Gastroesophageal sphincter (tissue), 4 donors: ENCODE results near the gene NEDD1. TPM values are rescaled to one million over a fixed set of nuclear protein-coding genes. Genes with fewer than 3 reads are reported as not detected.

Experiments
- ATAC-seq: fragments of 150-250 bp; one replicate; pipeline ENCODE4 v1.9.1; 2016; ENCODE audit warnings: mild to moderate bottlenecking, moderate library complexity
- H3K27ac ChIP-seq, 4 donors: fragments of 200-600 bp; sonication (generic) in 3 of 4; 1 replicate in 3 of 4; 2 replicates in 1 of 4; pipeline ENCODE4 v1.5.1; 2016 to 2019
- H3K27me3 ChIP-seq: fragments of 200-600 bp; sonication (generic); one replicate; pipeline ENCODE4 v1.5.1; 2019
- H3K36me3 ChIP-seq, 2 donors: fragments of 200-600 bp; sonication (generic); one replicate each; pipeline ENCODE4 v1.5.1; 2019; ENCODE audit warnings: control low read depth in 1 of 2
- H3K4me1 ChIP-seq, 3 donors: fragments of 200-600 bp; sonication (generic); 1 replicate in 2 of 3; 2 replicates in 1 of 3; pipeline ENCODE4 v1.5.1; 2016 to 2019; ENCODE audit warnings: control low read depth in 2 of 3
- H3K4me3 ChIP-seq, 2 donors: fragments of 200-600 bp; sonication (generic); one replicate each; pipeline ENCODE4 v1.5.1; 2019; ENCODE audit warnings: mild to moderate bottlenecking in 1 of 2, moderate library complexity in 1 of 2
- H3K9me3 ChIP-seq, 3 donors: fragments of 200-600 bp; sonication (generic); one replicate each; pipeline ENCODE4 v1.5.1; 2017 to 2019; ENCODE audit warnings: control low read depth in 2 of 3
- CTCF ChIP-seq, 4 experiments: fragments of 200-600 bp in 2 of 4; fragments of 450-650 bp in 2 of 4; sonication (generic) in 1 of 4; IDR thresholded peaks; one replicate each; pipeline ENCODE4 v1.5.1; 2017 to 2019; ENCODE audit warnings: antibody characterized with exemption in 4 of 4, mild to moderate bottlenecking in 2 of 4, moderate library complexity in 2 of 4
- EP300 ChIP-seq: sonication (generic); formaldehyde crosslinking; IDR thresholded peaks from one replicate; pipeline ENCODE4 v1.6.1; 2017; ENCODE audit warnings: antibody characterized with exemption, mild to moderate bottlenecking
- POLR2A ChIP-seq, 2 donors: fragments of 450-650 bp; IDR thresholded peaks; one replicate each; pipeline ENCODE4 v1.6.1; 2017; ENCODE audit warnings: antibody characterized with exemption in 2 of 2, mild to moderate bottlenecking in 2 of 2, moderate library complexity in 1 of 2
- POLR2AphosphoS5 ChIP-seq: sonication (generic); formaldehyde crosslinking; IDR thresholded peaks from one replicate; pipeline ENCODE4 v1.6.1; 2017; ENCODE audit warnings: antibody characterized with exemption
- WGBS, 2 donors: methylation state at CpG; one replicate each; pipeline ENCODE4 v1.1.5; 2018; ENCODE audit warnings: low coverage in 1 of 2; 5-methylcytosine and 5-hydroxymethylcytosine counted together
- total RNA-seq, 4 donors: library from RNA; depleted of rRNA; stranded (reverse); fragments of >200 nt; gene quantifications; one replicate each; pipeline ENCODE4 v1.1.0, GENCODE V29; 2016

NEDD1 gene
- total RNA-seq, 4 donors from 2014 or later = 20.9 to 29.1 (median 22.4) TPM

DNA sequence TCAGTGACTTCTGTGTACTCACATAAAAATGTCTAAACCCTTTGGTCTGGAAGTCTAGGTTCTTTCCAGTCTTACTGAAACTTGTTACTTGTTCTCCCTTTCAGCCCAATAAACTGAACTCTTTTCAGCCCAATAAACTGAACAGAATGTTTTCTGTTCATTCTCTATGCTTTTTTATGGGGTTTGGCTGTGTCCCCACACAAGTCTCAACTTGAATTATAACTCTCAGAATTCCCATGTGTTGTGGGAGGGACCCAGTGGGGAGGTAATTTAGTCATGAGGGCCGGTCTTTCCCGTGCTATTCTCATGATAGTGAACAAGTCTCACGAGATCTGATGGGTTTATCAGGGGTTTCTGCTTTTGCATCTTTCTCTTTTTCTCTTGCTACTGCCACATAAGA lies 15.0 kb upstream of the NEDD1 start:
- H3K9me3 ChIP-seq = no peaks in the 10 kb centered on the region
- no peak overlapping the region for H3K27ac ChIP-seq
- H3K4me3 ChIP-seq = no peak overlapping the region
- H3K4me1 ChIP-seq = peaks cover 0 to 4% (median 1%) of the 10 kb centered on the region in 3 donors
- 92% methylated on average over 2 of the region's 3 CpGs; no CpG with 5 or more reads in 1 of the 2 donors for WGBS, 2 donors
- ATAC-seq = no peak
- H3K36me3 ChIP-seq = no peaks in the 10 kb centered on the region
- TF ChIP-seq POLR2A (IDR thresholded peaks at IDR 0.05) (no peak), POLR2AphosphoS5 (no peak), CTCF (IDR thresholded peaks at IDR 0.05) (no peak), EP300 (no peak)
- no peaks in the 10 kb centered on the region for H3K27me3 ChIP-seq

GRCh38 chr12:96897421-96897820 lies 9.6 kb upstream of the NEDD1 start:
- H3K4me1 ChIP-seq = no peaks in the 10 kb centered on the region
- H3K27me3 ChIP-seq = no peaks in the 10 kb centered on the region
- no peaks in the 10 kb centered on the region for H3K9me3 ChIP-seq
- no peak for TF ChIP-seq POLR2AphosphoS5
- TF ChIP-seq CTCF (IDR thresholded peaks at IDR 0.05) = no peak
- TF ChIP-seq EP300 = no peak
- TF ChIP-seq POLR2A (IDR thresholded peaks at IDR 0.05) = no peak
- no peaks in the 10 kb centered on the region for H3K36me3 ChIP-seq
- WGBS, 2 donors = 100% methylated on average over 2 of the region's 3 CpGs; no CpG with 5 or more reads in 1 of the 2 donors
- no peak overlapping the region for H3K4me3 ChIP-seq
- no peak for ATAC-seq
- H3K27ac ChIP-seq = no peak overlapping the region

DNA sequence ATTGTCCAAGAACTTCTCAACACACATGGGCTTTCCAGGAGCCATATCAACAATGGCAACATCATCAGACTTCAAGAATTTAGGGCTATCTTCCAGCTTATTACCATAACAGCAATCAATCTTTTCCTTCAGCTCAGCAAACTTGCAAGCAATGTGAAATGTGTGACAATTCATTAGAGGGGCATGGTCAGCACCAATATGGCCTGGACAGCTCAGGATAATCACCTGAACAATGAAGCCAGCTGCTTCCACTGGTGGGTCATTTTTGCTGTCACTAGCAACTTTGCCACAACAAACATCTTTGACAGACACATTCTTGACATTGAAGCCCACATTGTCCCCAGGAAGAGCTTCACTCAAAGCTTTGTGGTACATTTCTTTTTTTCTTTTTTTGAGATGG lies 5.9 kb upstream of the NEDD1 start:
- no peaks in the 10 kb centered on the region for H3K27me3 ChIP-seq
- no peak for TF ChIP-seq EP300
- TF ChIP-seq POLR2AphosphoS5 = no peak
- no peak for TF ChIP-seq CTCF (IDR thresholded peaks at IDR 0.05)
- no peak for TF ChIP-seq POLR2A (IDR thresholded peaks at IDR 0.05)
- H3K36me3 ChIP-seq = no peaks in the 10 kb centered on the region
- H3K4me1 ChIP-seq = peaks cover 0 to 3% (median 0%) of the 10 kb centered on the region in 3 donors
- no peak overlapping the region for H3K27ac ChIP-seq
- no peak for ATAC-seq
- H3K4me3 ChIP-seq = no peak overlapping the region
- H3K9me3 ChIP-seq = no peaks in the 10 kb centered on the region

DNA sequence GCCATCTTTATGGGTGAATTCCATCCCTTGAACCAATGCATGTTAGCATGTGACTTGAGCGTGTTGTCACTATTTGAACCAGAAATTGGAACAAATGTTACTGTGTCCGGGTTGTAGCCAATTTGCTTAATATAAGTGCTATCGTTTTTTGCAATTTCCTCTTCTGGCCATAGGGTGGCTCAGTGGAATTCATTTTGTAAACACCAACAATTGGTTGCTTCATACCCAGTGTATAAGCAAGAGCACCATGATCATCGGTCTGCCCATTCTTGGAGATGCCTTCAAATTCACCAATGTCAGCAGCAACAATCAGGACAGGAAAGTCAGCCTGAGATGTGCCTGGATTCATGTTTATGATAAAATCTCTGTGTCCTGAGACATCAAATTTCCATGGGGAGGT lies 5.0 kb upstream of the NEDD1 start:
- H3K27ac ChIP-seq = no peak overlapping the region
- H3K4me3 ChIP-seq = no peak overlapping the region
- 82 to 92% methylated on average over 4 of the region's 4 CpGs for whole genome bisulfite sequencing, 2 donors
- H3K36me3 ChIP-seq = no peaks in the 10 kb centered on the region
- TF ChIP-seq EP300 (no peak), CTCF (IDR thresholded peaks at IDR 0.05) (no peak), POLR2A (IDR thresholded peaks at IDR 0.05) (no peak), POLR2AphosphoS5 (no peak)
- H3K9me3 ChIP-seq = no peaks in the 10 kb centered on the region
- no peak for ATAC-seq
- H3K4me1 ChIP-seq = peaks cover 0 to 7% (median 0%) of the 10 kb centered on the region in 3 donors
- no peaks in the 10 kb centered on the region for H3K27me3 ChIP-seq

GRCh38 chr12:96906498-96906848 lies 584 bp upstream of the NEDD1 start:
- ATAC-seq = no peak
- no peak for TF ChIP-seq CTCF (IDR thresholded peaks at IDR 0.05)
- no peak for TF ChIP-seq EP300
- 40 to 45% methylated on average over 8 to 9 of the region's 9 CpGs for WGBS, 2 donors

More at GRCh38 chr12:96906498-96906848, 584 bp upstream of the NEDD1 start:
- H3K36me3 ChIP-seq = no peaks in the 10 kb centered on the region
- peak overlapping the region; percentile 77 to 91 for H3K4me3 ChIP-seq
- no peaks in the 10 kb centered on the region for H3K27me3 ChIP-seq
- H3K27ac ChIP-seq = peak overlapping the region; percentile 76 to 93 (median 90)
- H3K4me1 ChIP-seq = peaks cover 0 to 40% (median 8%) of the 10 kb centered on the region in 3 donors
- no peaks in the 10 kb centered on the region for H3K9me3 ChIP-seq
